NCI-H2029 treated with DMSO at 0.1 percent for 48 hours (cell line): ENCODE data around the gene WWOX.
A peak's percentile ranks its signal among the peaks of the same experiment; 100 is the strongest.
"Not testable (repeated sequence)": the region's sequence is repeated elsewhere in the genome, so short reads cannot be mapped to it uniquely, and the experiment has no call there.

ENCODE experiments used
- DNase-seq: peaks from one replicate; lab custom pipeline; 2025; lab: John Stamatoyannopoulos, UW

WWOX gene

DNA sequence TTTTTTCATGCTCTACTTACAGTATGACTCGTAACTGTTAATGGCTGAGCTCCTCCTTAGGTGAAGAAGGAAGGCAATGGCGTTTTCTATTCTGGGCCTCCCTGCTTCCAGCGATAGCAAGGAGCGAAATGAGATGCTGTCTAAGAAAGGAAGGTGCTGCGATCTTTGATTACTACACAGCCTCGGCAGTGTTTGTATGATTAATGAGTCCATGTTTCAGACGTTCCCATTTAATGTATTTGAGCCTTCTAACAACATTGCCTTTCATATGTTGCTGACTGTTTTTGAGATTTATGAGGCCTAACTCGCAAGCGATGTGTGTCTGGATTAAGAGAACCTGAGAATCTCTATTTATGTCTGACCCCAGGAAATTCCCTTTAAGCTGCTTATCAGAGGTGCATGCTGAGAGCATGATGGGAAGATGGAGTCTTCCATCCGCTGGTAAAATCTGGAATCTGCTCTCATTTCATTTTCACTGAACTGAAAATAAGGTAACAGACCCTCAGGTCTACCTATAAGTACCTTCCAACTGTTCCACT lies 403.4 kb downstream of the WWOX start:
- DNase-seq, result no peak

DNA sequence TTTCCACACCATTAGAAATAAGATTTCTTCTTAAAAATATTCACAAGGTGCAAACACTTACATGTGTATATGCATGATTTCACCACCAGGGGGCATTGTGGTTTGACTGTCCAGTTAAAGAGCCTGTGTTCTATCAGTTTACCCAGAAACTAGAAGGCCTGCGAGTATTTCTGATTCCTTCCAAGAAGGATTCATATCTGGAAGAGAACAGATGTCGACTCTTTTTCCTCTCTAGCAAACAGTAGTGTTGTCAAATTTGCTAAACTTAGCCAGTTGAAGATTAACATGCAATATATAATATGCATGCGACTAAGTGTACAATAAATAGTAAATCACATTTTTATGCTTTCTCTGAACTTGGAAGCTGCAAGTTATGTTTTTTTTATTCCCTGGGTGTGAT lies 404.1 kb downstream of the WWOX start:
- peak; percentile 31 for DNase-seq

DNA sequence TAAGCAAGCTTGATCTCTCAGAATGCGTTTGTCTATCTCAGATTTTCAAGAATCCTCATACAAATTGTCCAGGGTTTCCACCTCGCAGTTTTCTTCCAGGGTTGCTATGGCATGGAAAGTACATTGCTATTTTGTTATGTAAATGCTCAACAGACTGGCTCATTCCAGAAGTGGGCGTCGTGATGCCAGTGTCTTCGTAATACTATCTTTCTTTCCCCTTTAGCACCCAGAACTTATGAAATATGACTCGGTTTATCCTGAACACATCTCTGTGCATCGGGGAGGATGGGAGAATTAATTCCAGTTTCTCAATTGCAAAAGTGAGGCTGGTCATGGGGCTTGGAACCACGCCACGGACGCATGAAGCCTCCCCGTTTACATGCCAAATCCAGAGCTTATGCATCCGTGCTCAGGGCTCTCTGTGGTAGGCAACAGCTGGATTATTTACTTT lies 405.0 kb downstream of the WWOX start:
- DNase-seq, result no peak

DNA sequence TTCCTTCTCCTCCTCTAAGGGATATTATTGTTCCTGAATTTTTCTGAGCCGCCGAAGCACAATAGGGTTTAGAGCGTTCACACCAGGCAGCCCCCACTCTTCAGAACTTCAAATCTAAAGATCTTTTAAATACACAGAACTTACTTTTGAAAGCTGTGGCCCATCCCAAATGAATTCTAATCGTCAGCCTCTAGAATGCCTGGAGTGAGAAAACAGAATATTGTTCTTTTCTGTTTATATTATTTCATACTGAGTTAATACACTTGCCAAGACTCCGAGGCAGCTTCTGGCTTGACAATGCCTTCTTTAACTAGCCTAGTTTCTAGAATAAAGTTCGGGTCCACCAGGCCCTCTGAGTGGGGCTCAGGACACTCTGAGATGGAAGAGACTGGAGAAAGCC lies 405.6 kb downstream of the WWOX start:
- no peak for DNase-seq

DNA sequence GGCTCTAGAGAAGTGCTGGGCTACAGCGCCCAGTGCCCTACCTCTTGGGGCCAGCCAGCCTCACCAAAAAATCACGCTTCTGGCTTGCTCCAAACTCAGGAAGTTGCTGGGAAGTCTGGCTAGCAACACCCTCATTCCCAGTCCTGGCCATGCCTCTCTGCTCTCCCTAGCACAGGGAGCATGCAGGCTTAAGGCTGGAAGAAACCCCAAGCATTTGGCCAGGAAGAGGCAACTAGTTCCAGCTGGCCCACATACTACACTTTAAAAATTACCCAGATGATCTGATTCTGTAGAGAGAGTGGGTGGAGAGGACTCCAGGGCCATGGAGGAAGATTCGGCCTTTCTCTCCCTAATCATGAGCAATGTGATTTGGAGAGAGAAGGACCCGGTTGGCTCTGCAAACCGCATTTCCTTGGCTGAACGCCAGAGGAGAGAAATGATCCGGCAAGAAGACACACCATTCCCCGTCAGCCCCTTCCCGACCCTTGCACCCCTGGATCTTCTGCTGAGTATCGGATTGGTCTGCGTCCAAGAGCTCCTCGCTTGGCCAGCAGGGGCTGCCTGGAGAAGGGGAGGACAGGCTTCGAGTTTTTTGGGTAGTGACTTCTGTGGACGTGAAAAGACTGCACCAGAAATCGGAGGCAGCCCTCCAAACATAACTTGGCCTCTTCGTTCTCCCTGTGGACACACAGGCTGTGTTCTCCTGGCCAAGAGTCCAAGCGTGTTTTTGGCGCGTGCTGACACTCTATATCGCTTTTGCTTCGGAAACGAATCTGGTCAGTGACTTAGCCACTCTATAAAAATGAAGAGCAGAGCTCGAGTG lies 406.3 kb downstream of the WWOX start:
- DNase-seq, result no peak

DNA sequence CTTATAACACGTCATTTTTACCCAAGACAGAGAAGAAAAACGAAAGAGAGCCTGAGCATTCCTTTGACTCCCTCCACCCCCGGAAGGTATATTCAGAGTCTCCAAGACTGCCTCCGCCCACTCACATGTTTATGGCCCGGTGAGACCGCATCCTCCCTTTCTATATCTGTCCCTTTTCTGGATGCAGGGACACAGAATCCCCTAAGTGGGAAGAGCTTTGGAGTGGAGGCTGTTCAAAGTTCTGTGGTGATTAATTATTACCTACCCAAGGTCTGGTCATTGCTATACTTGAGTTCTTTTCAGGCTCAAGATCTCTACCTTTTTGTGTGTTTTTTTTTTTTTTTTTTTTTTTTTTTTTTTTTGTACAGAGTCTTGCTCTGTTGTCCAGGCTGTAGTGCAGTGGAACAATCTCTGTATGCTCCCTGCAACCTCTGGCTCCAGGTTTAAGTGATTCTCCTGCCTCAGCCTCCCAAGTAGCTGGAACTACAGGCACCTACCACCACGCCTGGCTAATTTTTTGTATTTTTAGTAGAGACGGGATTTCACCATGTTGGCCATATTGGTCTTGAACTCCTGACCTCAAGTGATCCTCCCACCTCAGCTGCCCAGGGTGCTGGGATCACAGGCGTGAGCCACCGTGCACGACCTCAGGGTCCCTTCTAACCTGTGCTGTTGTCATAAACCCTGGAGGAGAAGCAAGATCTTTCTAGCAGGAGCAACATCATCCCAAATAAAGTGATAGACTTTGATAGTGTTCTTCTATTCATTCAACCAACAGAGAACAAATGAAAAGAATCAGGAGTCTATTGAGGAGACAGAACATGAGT lies 407.1 kb downstream of the WWOX start:
- DNase-seq, result no peak

DNA sequence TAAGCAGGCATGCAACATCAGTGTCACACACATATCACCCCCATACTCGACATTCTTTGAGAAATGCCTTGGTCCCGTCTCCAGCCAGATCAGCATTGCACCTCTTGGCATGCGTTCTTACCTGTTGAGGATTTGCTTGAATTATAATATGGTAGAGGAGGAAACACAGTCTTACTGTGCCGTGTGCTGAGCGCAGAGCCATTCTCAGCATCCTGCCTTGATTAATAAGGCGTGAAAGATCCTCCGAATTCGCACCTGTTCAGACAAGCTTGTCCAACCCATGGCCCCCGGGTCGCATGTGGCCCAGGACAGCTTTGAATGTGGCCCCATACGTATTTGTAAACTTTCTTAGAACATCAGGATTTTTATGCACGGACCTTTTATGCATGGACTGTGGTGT lies 408.1 kb downstream of the WWOX start:
- no peak for DNase-seq

DNA sequence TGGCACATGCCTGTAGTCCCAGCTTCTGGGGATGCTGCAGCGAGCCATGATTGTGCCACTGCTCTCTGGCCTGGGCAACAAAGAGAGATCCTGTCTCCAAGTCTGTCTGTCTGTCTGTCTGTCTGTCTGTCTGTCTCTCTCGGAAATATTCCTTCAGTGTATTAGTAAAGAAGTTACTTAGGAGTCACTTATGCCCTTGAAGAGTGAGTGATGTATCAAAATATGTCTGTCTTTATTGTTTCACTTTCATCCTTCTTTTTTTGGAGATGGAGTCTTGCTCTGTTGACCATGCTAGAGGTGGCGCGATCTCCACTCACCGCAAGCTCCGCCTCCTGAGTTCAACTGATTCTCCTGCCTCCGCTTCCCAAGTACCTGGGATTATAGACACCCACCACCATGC lies 410.5 kb downstream of the WWOX start:
- DNase-seq, result no peak

- no peak for DNase-seq
Measured at GRCh38 chr16:78510496-78510895, 411.0 kb downstream of the WWOX start.

GRCh38 chr16:78513838-78514237 lies 414.4 kb downstream of the WWOX start:
- DNase-seq, result no peak

DNA sequence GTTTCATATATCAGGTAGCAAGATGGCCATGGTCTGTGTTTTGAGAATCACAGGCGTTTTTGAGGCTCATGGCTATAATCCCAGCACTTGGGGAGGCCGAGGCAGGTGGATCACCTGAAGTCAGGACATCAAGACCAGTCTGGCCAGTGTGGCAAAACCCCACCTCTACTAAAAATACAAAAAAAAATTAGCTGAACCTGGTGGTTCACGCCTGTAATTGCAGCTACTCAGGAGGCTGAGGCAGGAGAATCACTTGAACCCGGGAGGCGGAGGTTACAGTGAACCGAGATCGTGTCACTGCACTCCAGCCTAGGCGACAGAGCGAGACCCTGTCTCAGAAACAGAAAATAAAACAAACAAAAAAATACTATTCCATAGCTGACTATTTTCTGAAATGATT lies 415.4 kb downstream of the WWOX start:
- not testable (repeated sequence) for DNase-seq

GRCh38 chr16:78515421-78515820 lies 416.0 kb downstream of the WWOX start:
- DNase-seq, result no peak

DNA sequence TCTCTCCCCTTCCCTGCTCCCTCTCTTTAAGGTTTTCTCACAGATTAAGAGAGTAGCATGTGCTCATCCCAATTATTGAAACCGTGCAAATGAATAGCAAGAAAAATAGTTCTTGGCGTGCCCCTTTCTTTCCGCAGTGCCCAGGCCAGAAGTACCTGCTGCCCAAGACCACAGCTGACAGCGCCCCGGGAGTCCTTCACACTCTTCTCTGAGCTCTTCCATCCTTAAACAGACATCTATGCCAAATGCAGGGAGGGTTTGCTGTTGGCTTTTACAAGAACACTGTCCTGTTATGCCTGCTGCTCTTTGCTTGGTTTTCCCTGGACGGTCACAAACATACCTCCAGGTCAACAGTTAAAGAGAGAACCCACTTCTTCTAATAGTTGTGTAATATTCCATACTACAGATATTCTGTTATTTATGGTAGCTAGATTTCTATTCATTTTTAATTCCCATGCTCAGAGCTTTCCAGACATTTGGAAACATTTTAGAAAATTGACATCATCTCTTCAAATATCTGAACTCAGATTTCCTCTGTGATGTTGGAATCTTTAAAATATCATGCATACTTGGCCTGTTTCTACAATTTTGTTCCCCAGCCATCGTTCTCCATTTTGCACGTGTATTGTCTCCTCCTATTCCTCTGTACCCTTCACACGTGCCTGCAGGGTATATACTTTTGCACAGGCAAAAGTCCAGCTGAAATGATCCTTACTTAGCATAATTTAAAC lies 416.7 kb downstream of the WWOX start:
- DNase-seq, result no peak

- no peak for DNase-seq
Measured at GRCh38 chr16:78519896-78520295, 420.4 kb downstream of the WWOX start.

DNA sequence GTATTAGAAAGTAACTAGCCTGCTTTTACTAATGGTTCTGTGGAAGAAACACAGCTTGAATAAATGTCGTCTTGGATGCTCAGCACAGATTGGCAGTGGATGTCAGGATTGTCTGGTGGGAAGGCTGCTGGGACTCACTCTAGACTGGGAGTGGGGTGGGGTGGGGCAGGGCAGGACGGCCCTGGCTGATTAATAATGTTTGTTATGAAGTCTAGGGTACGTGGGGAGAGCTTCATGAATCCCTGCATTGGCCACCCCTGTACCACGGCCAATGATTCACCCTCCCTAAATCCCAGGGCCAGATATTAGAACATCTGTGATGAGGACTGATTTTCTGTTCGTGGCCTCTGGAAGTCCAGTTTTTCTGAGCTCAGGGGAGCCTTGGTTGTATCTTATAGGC lies 421.0 kb downstream of the WWOX start:
- DNase-seq, result no peak

- peak; percentile 17 for DNase-seq
Measured at GRCh38 chr16:78522327-78522726, 422.9 kb downstream of the WWOX start.

GRCh38 chr16:78523212-78523985 lies 423.9 kb downstream of the WWOX start:
- DNase-seq, result no peak

DNA sequence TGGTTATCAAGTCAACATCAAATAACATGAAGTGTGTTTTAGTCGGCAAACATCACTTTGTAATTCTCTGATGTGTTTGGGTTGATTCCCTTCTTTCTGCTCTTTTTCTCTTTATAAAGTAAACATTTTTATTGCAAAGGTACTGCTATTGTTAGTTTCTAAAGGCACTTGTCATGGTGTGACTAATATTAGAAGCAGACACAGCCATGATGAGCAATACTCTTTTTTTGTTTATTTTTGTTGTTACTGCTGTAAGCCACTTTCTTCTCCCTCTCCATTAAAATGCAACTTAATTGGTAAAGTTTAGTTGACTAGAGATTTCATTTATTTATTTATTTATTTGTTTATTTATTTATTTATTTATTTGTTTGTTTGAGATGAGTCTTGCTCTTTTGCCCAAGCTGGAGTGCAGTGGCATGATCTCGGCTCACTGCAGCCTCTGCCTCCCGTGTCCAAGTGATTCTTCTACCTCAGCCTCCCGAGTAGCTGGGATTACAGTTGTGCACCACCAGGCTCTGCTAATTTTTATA lies 424.7 kb downstream of the WWOX start:
- no peak for DNase-seq

- DNase-seq, result no peak
Measured at GRCh38 chr16:78528265-78528664, 428.8 kb downstream of the WWOX start.

DNA sequence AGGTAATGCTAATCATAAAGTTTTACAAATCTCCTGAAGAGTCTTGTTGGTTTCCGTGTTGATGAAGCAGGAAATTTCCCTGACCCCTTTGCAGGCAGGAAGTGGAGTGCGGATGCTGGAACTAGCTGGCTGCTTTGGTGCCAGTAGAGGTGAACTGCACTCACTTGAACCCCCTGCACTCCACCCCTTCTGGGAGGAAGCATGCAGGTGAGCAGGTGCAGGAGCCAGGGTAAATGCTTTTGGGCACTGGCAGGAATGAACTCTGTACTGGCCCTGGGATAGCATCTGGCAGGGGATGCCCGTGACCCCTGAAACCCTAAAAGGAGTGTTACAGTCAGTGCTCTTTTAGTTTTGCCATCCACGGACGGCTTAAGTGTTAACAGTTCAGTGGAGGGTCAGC lies 430.4 kb downstream of the WWOX start:
- DNase-seq, result no peak

DNA sequence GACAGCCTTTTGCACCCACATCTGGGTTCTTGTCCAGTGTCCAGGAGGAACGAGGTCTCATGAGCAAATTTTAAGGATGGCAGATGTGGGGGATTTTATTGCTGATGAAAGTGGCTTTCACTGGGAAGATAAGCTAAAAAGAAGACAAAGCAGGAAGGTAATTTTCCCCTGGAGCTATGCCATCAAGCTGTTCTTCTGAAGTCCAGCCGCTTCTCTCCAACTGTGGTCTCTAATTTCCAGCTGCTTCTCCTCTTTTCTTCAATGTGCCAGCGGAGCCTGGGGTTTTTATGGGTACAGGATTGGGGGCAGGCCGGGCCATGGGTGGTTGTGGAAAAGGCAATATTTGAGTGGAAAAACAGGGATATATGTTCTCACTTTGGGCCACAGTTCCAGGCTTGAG lies 430.8 kb downstream of the WWOX start:
- no peak for DNase-seq
